ENCODE results near the gene PIGU. TPM values are rescaled to one million over a fixed set of nuclear protein-coding genes. Genes with fewer than 3 reads are reported as not detected.

Gene PIGU
- total and polyA plus RNA-seq, 2 of the 13 experiments (the other 11 are each of a cell fraction or from before 2014, with no cell fraction given), result 45.5 to 231 TPM

DNA sequence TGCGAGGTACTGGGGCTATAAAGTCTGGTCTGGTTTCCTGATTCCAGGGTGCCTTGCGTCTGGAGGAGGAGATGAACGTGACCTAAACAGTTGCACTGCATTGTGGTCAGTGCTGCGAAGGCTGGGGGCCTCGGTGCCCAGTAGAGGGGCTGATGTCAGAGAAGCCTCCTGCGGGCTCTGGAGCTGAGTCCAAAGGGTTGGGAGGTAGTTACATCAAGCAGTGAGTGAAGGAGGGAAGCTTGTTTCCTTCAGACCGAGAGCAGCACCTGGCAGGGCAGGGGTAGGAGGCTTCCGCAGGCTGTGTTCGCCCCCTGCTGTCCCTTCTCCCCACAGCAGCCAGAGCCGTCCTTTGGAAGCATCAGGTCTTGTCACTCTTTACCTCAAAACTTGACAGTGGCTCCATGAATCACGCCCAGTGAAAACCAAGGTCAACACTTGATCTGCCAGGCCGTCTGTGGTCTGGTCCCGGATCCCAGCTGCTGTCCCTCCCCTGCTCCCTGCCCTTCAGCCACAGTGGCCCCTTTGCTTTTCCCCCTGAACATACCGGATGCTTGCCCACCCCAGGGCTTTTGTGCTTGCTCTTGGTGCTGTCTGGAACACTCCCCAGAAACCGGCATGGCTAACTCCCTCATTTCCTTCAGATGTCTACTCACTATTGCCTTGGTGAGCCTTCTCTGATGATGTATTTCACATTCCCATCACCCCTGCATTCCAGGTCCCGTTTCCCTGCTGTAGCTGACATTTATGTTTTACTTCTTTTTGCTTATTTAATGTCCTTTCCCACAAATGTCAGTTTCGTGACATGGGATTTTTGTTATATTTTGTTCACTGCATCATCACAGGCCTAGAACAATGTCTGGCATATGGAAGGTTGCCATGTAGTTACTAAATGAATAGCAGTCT, 153.7 kb downstream of the PIGU start (continued):
- TF ChIP-seq GLMP (CRISPR knock-in tag; IDR thresholded peaks at IDR 0.05; ENCODE audit: borderline replicate concordance) (no peak), ZBTB44 (CRISPR knock-in tag; IDR thresholded peaks at IDR 0.05) (no peak), ZNF253 (CRISPR knock-in tag; IDR thresholded peaks at IDR 0.05; ENCODE audit: borderline replicate concordance) (no peak), ZSCAN30 (CRISPR knock-in tag; IDR thresholded peaks at IDR 0.05) (no peak), ZNF652 (CRISPR knock-in tag; IDR thresholded peaks at IDR 0.05; ENCODE audit: borderline replicate concordance, low read depth) (no peak), TEF (CRISPR knock-in tag; IDR thresholded peaks at IDR 0.05) (no peak), BRCA1 (CRISPR knock-in tag; IDR thresholded peaks at IDR 0.05) (no peak), ZNF839 (CRISPR knock-in tag; IDR thresholded peaks at IDR 0.05; ENCODE audit: borderline replicate concordance) (no peak; the same call in 1 of the 2 replicates), TCF7L2 (IDR thresholded peaks at IDR 0.05; ENCODE audit: low read depth, low read length) (no peak), ZNF775 (CRISPR knock-in tag; IDR thresholded peaks at IDR 0.05; ENCODE audit: borderline replicate concordance) (no peak), WIZ (CRISPR knock-in tag; IDR thresholded peaks at IDR 0.05) (no peak), FOSL1 (CRISPR knock-in tag; IDR thresholded peaks at IDR 0.05; ENCODE audit: borderline replicate concordance) (no peak), ZSCAN21 (CRISPR knock-in tag; IDR thresholded peaks at IDR 0.05; ENCODE audit: borderline replicate concordance) (0 out of 2 replicates have a peak, but pooled peaks have one; percentile 69), ZNF607 (CRISPR knock-in tag; IDR thresholded peaks at IDR 0.05; ENCODE audit: borderline replicate concordance) (0 out of 2 replicates have a peak, but pooled peaks have one; percentile 60), HNF4G (IDR thresholded peaks at IDR 0.05; ENCODE audit: borderline replicate concordance, low read depth, low read length) (no peak), HNF4G (CRISPR knock-in tag; IDR thresholded peaks at IDR 0.05; ENCODE audit: borderline replicate concordance, low read depth) (no peak), SCMH1 (CRISPR knock-in tag; IDR thresholded peaks at IDR 0.05; ENCODE audit: borderline replicate concordance) (no peak), ZFP36 (IDR thresholded peaks at IDR 0.05; ENCODE audit: borderline replicate concordance, low read depth, low read length, partially characterized antibody) (no peak), DDIT3 (CRISPR knock-in tag; IDR thresholded peaks at IDR 0.05) (no peak), TBP (CRISPR knock-in tag; IDR thresholded peaks at IDR 0.05) (no peak), ZNF10 (CRISPR knock-in tag; IDR thresholded peaks at IDR 0.05; ENCODE audit: borderline replicate concordance, low read depth) (no peak)
- TF ChIP-seq, protein P1, sequence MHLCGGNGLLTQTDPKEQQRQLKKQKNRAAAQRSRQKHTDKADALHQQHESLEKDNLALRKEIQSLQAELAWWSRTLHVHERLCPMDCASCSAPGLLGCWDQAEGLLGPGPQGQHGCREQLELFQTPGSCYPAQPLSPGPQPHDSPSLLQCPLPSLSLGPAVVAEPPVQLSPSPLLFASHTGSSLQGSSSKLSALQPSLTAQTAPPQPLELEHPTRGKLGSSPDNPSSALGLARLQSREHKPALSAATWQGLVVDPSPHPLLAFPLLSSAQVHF (CRISPR knock-in tag; IDR thresholded peaks at IDR 0.05), result no peak
- TF ChIP-seq, protein P2, sequence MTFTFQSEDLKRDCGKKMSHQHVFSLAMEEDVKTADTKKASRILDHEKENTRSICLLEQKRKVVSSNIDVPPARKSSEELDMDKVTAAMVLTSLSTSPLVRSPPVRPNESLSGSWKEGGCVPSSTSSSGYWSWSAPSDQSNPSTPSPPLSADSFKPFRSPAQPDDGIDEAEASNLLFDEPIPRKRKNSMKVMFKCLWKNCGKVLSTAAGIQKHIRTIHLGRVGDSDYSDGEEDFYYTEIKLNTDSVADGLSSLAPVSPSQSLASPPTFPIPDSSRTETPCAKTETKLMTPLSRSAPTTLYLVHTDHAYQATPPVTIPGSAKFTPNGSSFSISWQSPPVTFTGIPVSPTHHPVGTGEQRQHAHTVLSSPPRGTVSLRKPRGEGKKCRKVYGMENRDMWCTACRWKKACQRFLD (CRISPR knock-in tag; IDR thresholded peaks at IDR 0.05; ENCODE audit: borderline replicate concordance), result no peak
